SK-N-SH treated with all-trans-retinoic acid at 6 μM for 48 hours (cell line): ENCODE data around the gene STPG1.

ENCODE experiments used
- ATAC-seq: fragments of 200-7000 bp; cut with Tn5 transposase; 3 replicates; pipeline ENCODE4 v1.9.1; 2020; ENCODE audit warnings: mild to moderate bottlenecking, moderate library complexity
- BACH2 ChIP-seq: fragments of 250-450 bp; sonication (Bioruptor Pico); IDR thresholded peaks from 2 replicates; pipeline ENCODE4 v1.9.0; 2021; ENCODE audit warnings: mild to moderate bottlenecking, borderline replicate concordance
- CREB5 ChIP-seq: fragments of 250-450 bp; sonication (Bioruptor Pico); IDR thresholded peaks from 2 replicates; pipeline ENCODE4 v1.5.1; 2020; ENCODE audit warnings: low read depth, mild to moderate bottlenecking, moderate library complexity
- CSRNP3 ChIP-seq: fragments of 250-450 bp; sonication (Bioruptor Pico); IDR thresholded peaks from 2 replicates; pipeline ENCODE4 v1.5.1; 2021; ENCODE audit warnings: mild to moderate bottlenecking, moderate library complexity
- GLIS3 ChIP-seq: fragments of 250-450 bp; sonication (Bioruptor Pico); IDR thresholded peaks from 2 replicates; pipeline ENCODE4 v1.5.0; 2020; ENCODE audit warnings: mild to moderate bottlenecking, moderate library complexity
- OSR1 ChIP-seq: fragments of 250-450 bp; sonication (Bioruptor Pico); IDR thresholded peaks from 2 replicates; pipeline ENCODE4 v1.8.0; 2022; ENCODE audit warnings: moderate library complexity, mild to moderate bottlenecking, inconsistent platforms
- POU6F1 ChIP-seq: fragments of 250-450 bp; sonication (Bioruptor Pico); IDR thresholded peaks from 2 replicates; pipeline ENCODE4 v1.8.0; 2021; ENCODE audit warnings: low read depth, mild to moderate bottlenecking, moderate library complexity, borderline replicate concordance
- PPARA ChIP-seq: fragments of 250-450 bp; sonication (Bioruptor Pico); IDR thresholded peaks from 2 replicates; pipeline ENCODE4 v1.5.0; 2020; ENCODE audit warnings: mild to moderate bottlenecking, borderline replicate concordance
- SNAI2 ChIP-seq: fragments of 250-450 bp; sonication (Bioruptor Pico); IDR thresholded peaks from 2 replicates; pipeline ENCODE4 v1.5.0; 2020; ENCODE audit warnings: mild to moderate bottlenecking, moderate library complexity
- TCF4 ChIP-seq: fragments of 250-450 bp; sonication (Bioruptor Pico); IDR thresholded peaks from 2 replicates; pipeline ENCODE4 v1.8.0; 2021; ENCODE audit warnings: mild to moderate bottlenecking, moderate library complexity, borderline replicate concordance
- ZC3H10 ChIP-seq: fragments of 250-450 bp; sonication (Bioruptor Pico); IDR thresholded peaks from 2 replicates; pipeline ENCODE4 v1.5.1; 2021; ENCODE audit warnings: mild to moderate bottlenecking, moderate library complexity
- ZFP3 ChIP-seq: fragments of 250-450 bp; sonication (Bioruptor Pico); IDR thresholded peaks from 2 replicates; pipeline ENCODE4 v1.5.0; 2020; ENCODE audit warnings: mild to moderate bottlenecking, moderate library complexity
- ZFP30 ChIP-seq: fragments of 450-650 bp; formaldehyde crosslinking; IDR thresholded peaks from 2 replicates; pipeline ENCODE4 v1.5.0; 2022; ENCODE audit warnings: mild to moderate bottlenecking, moderate library complexity
- ZNF565 ChIP-seq: fragments of 450-650 bp; formaldehyde crosslinking; conservative IDR thresholded peaks from 2 replicates; pipeline ENCODE4 v1.5.0; 2020; ENCODE audit warnings: low read depth, mild to moderate bottlenecking, moderate library complexity
- ZNF70 ChIP-seq: fragments of 450-650 bp; formaldehyde crosslinking; IDR thresholded peaks from 2 replicates; pipeline ENCODE4 v1.5.0; 2020; ENCODE audit warnings: mild to moderate bottlenecking, moderate library complexity
- ZNF8 ChIP-seq: fragments of 450-650 bp; formaldehyde crosslinking; IDR thresholded peaks from 2 replicates; pipeline ENCODE4 v1.5.0; 2020; ENCODE audit warnings: mild to moderate bottlenecking, moderate library complexity
- TF ChIP-seq, protein P1 (sequence below): fragments of 250-450 bp; sonication (Bioruptor Pico); IDR thresholded peaks from 2 replicates; pipeline ENCODE4 v1.5.0; 2020; ENCODE audit warnings: mild to moderate bottlenecking, moderate library complexity
- TF ChIP-seq, protein P2 (sequence below): fragments of 250-450 bp; sonication (Bioruptor Pico); IDR thresholded peaks from 2 replicates; pipeline ENCODE4 v1.8.0; 2020; ENCODE audit warnings: mild to moderate bottlenecking, moderate library complexity, borderline replicate concordance

The STPG1 gene

DNA sequence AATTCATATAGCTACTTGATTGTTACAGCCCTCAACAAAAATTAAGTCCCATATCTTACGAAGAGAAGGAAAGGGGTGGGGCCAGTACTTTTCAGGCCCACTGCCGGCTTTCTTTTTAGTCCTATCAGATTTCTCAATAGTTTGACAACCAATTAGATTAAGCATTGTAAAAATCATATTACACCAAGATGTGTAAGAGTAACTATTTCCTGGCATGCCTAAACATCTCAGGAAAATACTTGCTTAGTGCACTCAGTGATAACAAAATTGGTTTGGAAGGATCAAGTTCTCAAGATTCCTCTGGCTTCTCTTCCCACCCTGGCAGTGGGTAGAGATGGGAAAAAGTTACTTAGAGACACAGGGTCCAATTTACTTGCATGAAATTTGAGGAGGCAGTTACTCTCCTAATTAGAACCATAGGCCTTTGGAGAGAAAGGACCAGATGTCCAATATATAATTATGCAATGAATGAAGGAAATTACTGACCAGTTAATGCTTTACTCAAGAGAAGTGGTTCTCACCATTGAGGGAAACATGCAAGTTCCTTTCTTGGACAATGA is 30.1 kb downstream of the STPG1 start:
- TF ChIP-seq, protein P1, sequence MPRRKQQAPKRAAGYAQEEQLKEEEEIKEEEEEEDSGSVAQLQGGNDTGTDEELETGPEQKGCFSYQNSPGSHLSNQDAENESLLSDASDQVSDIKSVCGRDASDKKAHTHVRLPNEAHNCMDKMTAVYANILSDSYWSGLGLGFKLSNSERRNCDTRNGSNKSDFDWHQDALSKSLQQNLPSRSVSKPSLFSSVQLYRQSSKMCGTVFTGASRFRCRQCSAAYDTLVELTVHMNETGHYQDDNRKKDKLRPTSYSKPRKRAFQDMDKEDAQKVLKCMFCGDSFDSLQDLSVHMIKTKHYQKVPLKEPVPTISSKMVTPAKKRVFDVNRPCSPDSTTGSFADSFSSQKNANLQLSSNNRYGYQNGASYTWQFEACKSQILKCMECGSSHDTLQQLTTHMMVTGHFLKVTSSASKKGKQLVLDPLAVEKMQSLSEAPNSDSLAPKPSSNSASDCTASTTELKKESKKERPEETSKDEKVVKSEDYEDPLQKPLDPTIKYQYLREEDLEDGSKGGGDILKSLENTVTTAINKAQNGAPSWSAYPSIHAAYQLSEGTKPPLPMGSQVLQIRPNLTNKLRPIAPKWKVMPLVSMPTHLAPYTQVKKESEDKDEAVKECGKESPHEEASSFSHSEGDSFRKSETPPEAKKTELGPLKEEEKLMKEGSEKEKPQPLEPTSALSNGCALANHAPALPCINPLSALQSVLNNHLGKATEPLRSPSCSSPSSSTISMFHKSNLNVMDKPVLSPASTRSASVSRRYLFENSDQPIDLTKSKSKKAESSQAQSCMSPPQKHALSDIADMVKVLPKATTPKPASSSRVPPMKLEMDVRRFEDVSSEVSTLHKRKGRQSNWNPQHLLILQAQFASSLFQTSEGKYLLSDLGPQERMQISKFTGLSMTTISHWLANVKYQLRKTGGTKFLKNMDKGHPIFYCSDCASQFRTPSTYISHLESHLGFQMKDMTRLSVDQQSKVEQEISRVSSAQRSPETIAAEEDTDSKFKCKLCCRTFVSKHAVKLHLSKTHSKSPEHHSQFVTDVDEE (CRISPR knock-in tag) = no peak
- no peak for TF ChIP-seq GLIS3
- TF ChIP-seq, protein P2, sequence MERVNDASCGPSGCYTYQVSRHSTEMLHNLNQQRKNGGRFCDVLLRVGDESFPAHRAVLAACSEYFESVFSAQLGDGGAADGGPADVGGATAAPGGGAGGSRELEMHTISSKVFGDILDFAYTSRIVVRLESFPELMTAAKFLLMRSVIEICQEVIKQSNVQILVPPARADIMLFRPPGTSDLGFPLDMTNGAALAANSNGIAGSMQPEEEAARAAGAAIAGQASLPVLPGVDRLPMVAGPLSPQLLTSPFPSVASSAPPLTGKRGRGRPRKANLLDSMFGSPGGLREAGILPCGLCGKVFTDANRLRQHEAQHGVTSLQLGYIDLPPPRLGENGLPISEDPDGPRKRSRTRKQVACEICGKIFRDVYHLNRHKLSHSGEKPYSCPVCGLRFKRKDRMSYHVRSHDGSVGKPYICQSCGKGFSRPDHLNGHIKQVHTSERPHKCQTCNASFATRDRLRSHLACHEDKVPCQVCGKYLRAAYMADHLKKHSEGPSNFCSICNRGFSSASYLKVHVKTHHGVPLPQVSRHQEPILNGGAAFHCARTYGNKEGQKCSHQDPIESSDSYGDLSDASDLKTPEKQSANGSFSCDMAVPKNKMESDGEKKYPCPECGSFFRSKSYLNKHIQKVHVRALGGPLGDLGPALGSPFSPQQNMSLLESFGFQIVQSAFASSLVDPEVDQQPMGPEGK (CRISPR knock-in tag) = no peak
- TF ChIP-seq ZFP30 (CRISPR knock-in tag) = no peak
- ATAC-seq = no peak

DNA sequence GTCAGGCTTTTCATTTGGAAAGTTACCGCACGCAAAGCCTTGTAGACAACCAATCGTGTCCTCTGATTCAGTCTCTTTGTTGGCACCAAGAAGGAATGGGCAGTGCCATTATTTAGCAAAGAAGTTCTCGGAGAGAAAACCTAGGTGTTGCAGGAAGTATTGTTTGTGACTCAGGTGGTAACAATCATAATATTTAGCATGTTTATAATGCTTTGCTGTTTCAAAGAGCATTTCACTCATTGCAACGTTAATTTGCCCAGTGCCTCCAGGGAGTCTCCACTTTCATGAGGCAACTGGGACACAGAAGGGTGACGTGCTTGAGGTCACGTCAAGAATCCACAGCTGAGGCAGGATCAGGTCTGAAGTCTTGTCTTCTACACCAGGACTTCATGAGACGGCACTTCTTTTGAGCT is 31.4 kb downstream of the STPG1 start:
- TF ChIP-seq SNAI2 (CRISPR knock-in tag) = no peak
- no peak for TF ChIP-seq ZNF565 (CRISPR knock-in tag)
- TF ChIP-seq, protein P2 (CRISPR knock-in tag) = no peak
- no peak for TF ChIP-seq POU6F1 (CRISPR knock-in tag)
- no peak for TF ChIP-seq OSR1 (CRISPR knock-in tag)
- TF ChIP-seq, all 23 proteins: peak for 0
- ATAC-seq = no peak

GRCh38 chr1:24381256-24381655 is 32.3 kb downstream of the STPG1 start:
- TF ChIP-seq, protein P2 (CRISPR knock-in tag) = no peak
- TF ChIP-seq POU6F1 (CRISPR knock-in tag) (no peak), GLIS3 (no peak), ZNF565 (CRISPR knock-in tag) (no peak), ZNF8 (no peak), SNAI2 (CRISPR knock-in tag) (no peak), OSR1 (CRISPR knock-in tag) (no peak), TCF4 (no peak), ZFP30 (CRISPR knock-in tag) (no peak), ZFP3 (CRISPR knock-in tag) (no peak), CREB5 (CRISPR knock-in tag) (no peak), ZNF70 (CRISPR knock-in tag) (no peak), BACH2 (CRISPR knock-in tag) (no peak), PPARA (no peak), ZC3H10 (CRISPR knock-in tag) (no peak), CSRNP3 (CRISPR knock-in tag) (no peak)
- no peak for ATAC-seq
